Measurements from ENCODE around the gene RSPO4. TPM values are rescaled to one million over a fixed set of nuclear protein-coding genes. Genes with fewer than 3 reads are reported as not detected.

RSPO4 gene
- total and polyA plus RNA-seq, 9 of the 15 experiments (the other 6 are each of a cell fraction or from before 2014, with no cell fraction given), result 0.04 to 0.34 TPM; not detected in 7

DNA sequence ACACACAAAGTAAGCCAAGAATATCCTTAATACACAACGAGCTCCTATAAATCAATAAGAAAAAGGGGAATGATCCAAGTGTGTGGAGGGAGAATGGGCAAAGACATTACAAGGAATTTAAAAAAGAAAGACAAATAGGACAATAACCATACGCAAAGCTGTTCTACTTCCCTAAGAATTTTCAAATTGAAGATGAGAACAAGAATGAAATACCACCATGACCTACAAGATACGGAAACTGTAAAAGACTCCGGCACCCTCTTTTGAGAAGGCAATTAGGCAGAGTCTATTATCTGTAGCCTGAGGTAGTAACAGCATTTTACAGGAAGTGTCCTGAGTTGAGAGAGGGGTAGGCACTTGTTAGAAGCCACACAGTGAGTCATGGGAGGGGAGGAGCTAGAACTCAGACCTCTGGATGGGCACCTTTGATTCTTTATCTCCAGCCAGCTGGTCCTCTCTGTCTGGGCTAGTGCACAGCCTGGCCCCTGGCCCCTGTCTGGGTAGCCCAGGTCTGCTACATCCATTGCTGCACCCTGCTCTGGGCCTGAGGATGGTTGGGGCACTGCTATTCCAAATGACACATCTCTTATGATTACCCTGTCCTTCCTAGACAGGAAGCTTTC lies 15.3 kb downstream of the RSPO4 start (continued):
- TF ChIP-seq, protein P1, sequence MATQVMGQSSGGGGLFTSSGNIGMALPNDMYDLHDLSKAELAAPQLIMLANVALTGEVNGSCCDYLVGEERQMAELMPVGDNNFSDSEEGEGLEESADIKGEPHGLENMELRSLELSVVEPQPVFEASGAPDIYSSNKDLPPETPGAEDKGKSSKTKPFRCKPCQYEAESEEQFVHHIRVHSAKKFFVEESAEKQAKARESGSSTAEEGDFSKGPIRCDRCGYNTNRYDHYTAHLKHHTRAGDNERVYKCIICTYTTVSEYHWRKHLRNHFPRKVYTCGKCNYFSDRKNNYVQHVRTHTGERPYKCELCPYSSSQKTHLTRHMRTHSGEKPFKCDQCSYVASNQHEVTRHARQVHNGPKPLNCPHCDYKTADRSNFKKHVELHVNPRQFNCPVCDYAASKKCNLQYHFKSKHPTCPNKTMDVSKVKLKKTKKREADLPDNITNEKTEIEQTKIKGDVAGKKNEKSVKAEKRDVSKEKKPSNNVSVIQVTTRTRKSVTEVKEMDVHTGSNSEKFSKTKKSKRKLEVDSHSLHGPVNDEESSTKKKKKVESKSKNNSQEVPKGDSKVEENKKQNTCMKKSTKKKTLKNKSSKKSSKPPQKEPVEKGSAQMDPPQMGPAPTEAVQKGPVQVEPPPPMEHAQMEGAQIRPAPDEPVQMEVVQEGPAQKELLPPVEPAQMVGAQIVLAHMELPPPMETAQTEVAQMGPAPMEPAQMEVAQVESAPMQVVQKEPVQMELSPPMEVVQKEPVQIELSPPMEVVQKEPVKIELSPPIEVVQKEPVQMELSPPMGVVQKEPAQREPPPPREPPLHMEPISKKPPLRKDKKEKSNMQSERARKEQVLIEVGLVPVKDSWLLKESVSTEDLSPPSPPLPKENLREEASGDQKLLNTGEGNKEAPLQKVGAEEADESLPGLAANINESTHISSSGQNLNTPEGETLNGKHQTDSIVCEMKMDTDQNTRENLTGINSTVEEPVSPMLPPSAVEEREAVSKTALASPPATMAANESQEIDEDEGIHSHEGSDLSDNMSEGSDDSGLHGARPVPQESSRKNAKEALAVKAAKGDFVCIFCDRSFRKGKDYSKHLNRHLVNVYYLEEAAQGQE (IDR thresholded peaks at IDR 0.05; ENCODE audit: borderline replicate concordance), result no peak
- TF ChIP-seq, protein P1 (CRISPR knock-in tag; IDR thresholded peaks at IDR 0.05; ENCODE audit: low read depth), result no peak
- no peak for TF ChIP-seq E2F3 (CRISPR knock-in tag; IDR thresholded peaks at IDR 0.05)
- TF ChIP-seq OTX1 (CRISPR knock-in tag; IDR thresholded peaks at IDR 0.05), result no peak
- TF ChIP-seq HOXB6 (CRISPR knock-in tag; IDR thresholded peaks at IDR 0.05; ENCODE audit: borderline replicate concordance), result no peak
- no peak for TF ChIP-seq SIN3A (IDR thresholded peaks at IDR 0.05; ENCODE audit: borderline replicate concordance in 2 of 2, control insufficient read depth in 1 of 2, low read depth in 2 of 2, low read length in 2 of 2)
- no peak for TF ChIP-seq SIRT6 (IDR thresholded peaks at IDR 0.05; ENCODE audit: low read depth, low read length)
- TF ChIP-seq, protein P2, sequence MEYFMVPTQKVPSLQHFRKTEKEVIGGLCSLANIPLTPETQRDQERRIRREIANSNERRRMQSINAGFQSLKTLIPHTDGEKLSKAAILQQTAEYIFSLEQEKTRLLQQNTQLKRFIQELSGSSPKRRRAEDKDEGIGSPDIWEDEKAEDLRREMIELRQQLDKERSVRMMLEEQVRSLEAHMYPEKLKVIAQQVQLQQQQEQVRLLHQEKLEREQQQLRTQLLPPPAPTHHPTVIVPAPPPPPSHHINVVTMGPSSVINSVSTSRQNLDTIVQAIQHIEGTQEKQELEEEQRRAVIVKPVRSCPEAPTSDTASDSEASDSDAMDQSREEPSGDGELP (CRISPR knock-in tag; IDR thresholded peaks at IDR 0.05; ENCODE audit: borderline replicate concordance), result peak; percentile 41; the same call in 1 of the 2 replicates
- TF ChIP-seq CBX2 (IDR thresholded peaks at IDR 0.05; ENCODE audit: insufficient read depth, low read length, poor library complexity, severe bottlenecking), result no peak
- no peak for TF ChIP-seq MIER1 (IDR thresholded peaks at IDR 0.05; ENCODE audit: low read depth)
- no peak for TF ChIP-seq STAG1 (CRISPR knock-in tag; IDR thresholded peaks at IDR 0.05; ENCODE audit: borderline replicate concordance)
- no peak for TF ChIP-seq ZFP30 (CRISPR knock-in tag; IDR thresholded peaks at IDR 0.05; ENCODE audit: borderline replicate concordance)
- TF ChIP-seq CCNT2 (IDR thresholded peaks at IDR 0.05; ENCODE audit: borderline replicate concordance, extremely low read depth, insufficient read length, low read depth, low read length), result no peak
